ENCODE results near the gene NME3. TPM values are rescaled to one million over a fixed set of nuclear protein-coding genes. Genes with fewer than 3 reads are reported as not detected.

The NME3 gene
- total RNA-seq, 1 experiment from 2014 or later: 103 TPM

- intact Hi-C loops (cut with micrococcal nuclease): no loop called here
- BruUV-seq (replicated peaks): no TSS peak
- H3K27ac ChIP-seq (ENCODE audit: low read depth, low read length): no peak overlapping the region
- peaks cover 0 to 6% of the 10 kb centered on the region in 2 experiments; a peak in 2 of 4 replicates for H3K36me3 ChIP-seq (ENCODE audit: control insufficient read depth in 1 of 2, insufficient read depth in 2 of 2, low read length in 2 of 2)
- ATAC-seq (no peak), DNase-seq (ENCODE audit: low read depth, low spot score) (no peak)
- no peak overlapping the region for H2AFZ ChIP-seq (ENCODE audit: low read depth, low read length, poor library complexity, severe bottlenecking)
- H3K27me3 ChIP-seq (ENCODE audit: insufficient read depth, low read length): no peaks in the 10 kb centered on the region
- H4K20me1 ChIP-seq (ENCODE audit: insufficient read depth): no peaks in the 10 kb centered on the region; the same call in 1 of the 2 replicates
- ChIA-PET POLR2A (no interaction called here), CTCF (no interaction called here), RAD21 (ENCODE audit: low non-redundant PET in 1 of 2, low total read pairs in 2 of 2, uncharacterized antibody in 2 of 2, unreplicated experiment in 2 of 2) (no interaction called here)
- H3K9me2 ChIP-seq (ENCODE audit: insufficient read depth): no peaks in the 10 kb centered on the region
- peaks cover 18 to 23% of the 10 kb centered on the region in 2 experiments for H3K4me1 ChIP-seq (ENCODE audit: control insufficient read depth in 1 of 2, insufficient read depth in 2 of 2, low read length in 2 of 2)
- no peaks in the 10 kb centered on the region for H3K9me3 ChIP-seq (ENCODE audit: control insufficient read depth in 1 of 2, insufficient read depth in 1 of 2, low read depth in 1 of 2, low read length in 2 of 2)
- no peak overlapping the region for H3K4me2 ChIP-seq (ENCODE audit: low read length)
- H3K9ac ChIP-seq (ENCODE audit: low read length): no peak overlapping the region
- no peak overlapping the region for H3K4me3 ChIP-seq (replicated peaks in 1 of 2; ENCODE audit: low read depth in 1 of 2, low read length in 2 of 2)
- H3K79me2 ChIP-seq (ENCODE audit: insufficient read depth, low read length): peaks cover 27% of the 10 kb centered on the region
- TF ChIP-seq SRF (IDR thresholded peaks at IDR 0.05; ENCODE audit: low read depth): no peak
- no peak for TF ChIP-seq ZNF274 (IDR thresholded peaks at IDR 0.05; ENCODE audit: low read depth, low read length)
- TF ChIP-seq ZBTB33 (IDR thresholded peaks at IDR 0.05; ENCODE audit: extremely low read depth, insufficient replicate concordance, low read length): no peak
- no peak for TF ChIP-seq POLR2AphosphoS5 (IDR thresholded peaks at IDR 0.05; ENCODE audit: low read depth, low read length)
- no peak for TF ChIP-seq SP1 (IDR thresholded peaks at IDR 0.05; ENCODE audit: low read depth)
- TF ChIP-seq RAD21 (IDR thresholded peaks at IDR 0.05; ENCODE audit: low read depth): no peak
- TF ChIP-seq ATF3 (IDR thresholded peaks at IDR 0.05): no peak
- TF ChIP-seq JUND (IDR thresholded peaks at IDR 0.05): no peak
- no peak for TF ChIP-seq EZH2phosphoT487 (IDR thresholded peaks at IDR 0.05; ENCODE audit: borderline replicate concordance)
- no peak for TF ChIP-seq TCF7L2 (IDR thresholded peaks at IDR 0.05; ENCODE audit: borderline replicate concordance, extremely low read depth, insufficient read depth, insufficient read length)
- no peak for TF ChIP-seq REST (IDR thresholded peaks at IDR 0.05; ENCODE audit: low read depth)
- no peak for TF ChIP-seq EGR1 (IDR thresholded peaks at IDR 0.05; ENCODE audit: low read depth)
- TF ChIP-seq CTCF (IDR thresholded peaks at IDR 0.05 in 2 of 3, conservative IDR thresholded peaks at IDR 0.05 in 1 of 3; ENCODE audit: borderline replicate concordance in 1 of 3, insufficient read depth in 1 of 3, low read depth in 2 of 3, low read length in 2 of 3): no peak
- TF ChIP-seq MAX (IDR thresholded peaks at IDR 0.05): no peak
- no peak for TF ChIP-seq CBX3 (IDR thresholded peaks at IDR 0.05; ENCODE audit: low read depth)
- TF ChIP-seq FOSL1 (IDR thresholded peaks at IDR 0.05; ENCODE audit: low read depth): no peak
- no peak for TF ChIP-seq EZH2 (IDR thresholded peaks at IDR 0.05)
- no peak for TF ChIP-seq ELF1 (IDR thresholded peaks at IDR 0.05; ENCODE audit: borderline replicate concordance, low read depth)
- no peak for TF ChIP-seq YY1 (IDR thresholded peaks at IDR 0.05; ENCODE audit: extremely low read depth, insufficient replicate concordance, low read depth, low read length)
These were observed 44.5 kb downstream of the NME3 start for GRCh38 chr16:1726661-1727502.
